Measurements from ENCODE around the gene TOM1L1. TPM values are rescaled to one million over a fixed set of nuclear protein-coding genes. Genes with fewer than 3 reads are reported as not detected.

The TOM1L1 gene
- total RNA-seq, 3 donors from 2014 or later (not counting 1 experiment from before 2014, with no cell fraction given), result not detected

DNA sequence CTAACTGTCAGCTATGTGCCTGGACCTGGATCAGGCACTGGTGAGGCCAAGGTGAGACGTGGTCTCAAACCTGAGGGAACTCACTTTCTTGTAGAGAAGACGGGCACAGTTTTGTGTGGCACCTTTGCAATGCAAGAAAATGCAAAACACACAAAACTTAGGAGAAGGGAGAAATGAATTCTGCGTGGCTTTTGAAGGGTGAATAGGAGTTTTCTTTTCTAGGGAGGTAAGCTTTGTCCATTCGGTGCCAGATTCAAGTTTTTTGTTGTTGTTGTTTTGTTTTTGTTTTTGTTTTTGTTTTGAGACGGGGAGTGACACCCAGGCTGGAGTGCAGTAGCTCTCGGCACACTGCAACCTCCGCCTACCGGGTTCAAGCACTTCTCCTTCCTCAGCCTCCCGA lies 1.4 kb downstream of the TOM1L1 start:
- H3K9me3 ChIP-seq (ENCODE audit: control insufficient read depth, insufficient read depth, low read length), result no peaks in the 10 kb centered on the region
- Mint-ChIP-seq H3K4me3 (no peak overlapping the region), H3K9me3 (no peaks in the 10 kb centered on the region), H3K27ac (no peak overlapping the region), H3K4me1 (no peaks in the 10 kb centered on the region), H3K27me3 (ENCODE audit: low read depth in 2 of 2) (peaks cover 20 to 23% of the 10 kb centered on the region in 2 donors), H3K36me3 (no peaks in the 10 kb centered on the region)
- DNase-seq (no peak), ATAC-seq (no peak)
- H3K36me3 ChIP-seq (ENCODE audit: control insufficient read depth, insufficient read depth, low read length), result no peaks in the 10 kb centered on the region
- no peaks in the 10 kb centered on the region for H3K4me1 ChIP-seq (ENCODE audit: control insufficient read depth, insufficient read depth, low read length)
- no peak for TF ChIP-seq CTCF (IDR thresholded peaks at IDR 0.05)
- no peak overlapping the region for H3K27ac ChIP-seq (ENCODE audit: low read length)
- peaks cover 13% of the 10 kb centered on the region for H3K27me3 ChIP-seq (ENCODE audit: control insufficient read depth, insufficient read depth, low read length)
- no peak overlapping the region for H3K4me3 ChIP-seq (ENCODE audit: low read length)
- intact Hi-C loops (cut with micrococcal nuclease), result no loop called here
- 92% methylated on average over 9 of the region's 9 CpGs for WGBS (ENCODE audit: insufficient coverage)

- intact Hi-C loops (cut with micrococcal nuclease), result no loop called here
- Mint-ChIP-seq H3K9me3 (no peaks in the 10 kb centered on the region), H3K4me3 (no peak overlapping the region), H3K27ac (no peak overlapping the region), H3K27me3 (ENCODE audit: low read depth in 2 of 2) (peaks cover 19 to 22% of the 10 kb centered on the region in 2 donors), H3K4me1 (no peaks in the 10 kb centered on the region), H3K36me3 (no peaks in the 10 kb centered on the region)
- H3K9me3 ChIP-seq (ENCODE audit: control insufficient read depth, insufficient read depth, low read length), result no peaks in the 10 kb centered on the region
- ATAC-seq (no peak), DNase-seq (no peak)
- H3K4me3 ChIP-seq (ENCODE audit: low read length), result no peak overlapping the region
- no peak for TF ChIP-seq CTCF (IDR thresholded peaks at IDR 0.05)
- no peaks in the 10 kb centered on the region for H3K4me1 ChIP-seq (ENCODE audit: control insufficient read depth, insufficient read depth, low read length)
- no peak overlapping the region for H3K27ac ChIP-seq (ENCODE audit: low read length)
- no peaks in the 10 kb centered on the region for H3K36me3 ChIP-seq (ENCODE audit: control insufficient read depth, insufficient read depth, low read length)
- WGBS (ENCODE audit: insufficient coverage), result 96% methylated on average over 5 of the region's 5 CpGs
- peaks cover 11% of the 10 kb centered on the region for H3K27me3 ChIP-seq (ENCODE audit: control insufficient read depth, insufficient read depth, low read length)
Measured at GRCh38 chr17:54902611-54903010, 2.0 kb downstream of the TOM1L1 start.

- H3K9me3 ChIP-seq (ENCODE audit: control insufficient read depth, insufficient read depth, low read length), result no peaks in the 10 kb centered on the region
- H3K27me3 Mint-ChIP-seq (ENCODE audit: low read depth in 2 of 2), result peaks cover 18 to 22% of the 10 kb centered on the region in 2 donors
- no peak for TF ChIP-seq CTCF (IDR thresholded peaks at IDR 0.05)
- H3K36me3 Mint-ChIP-seq, result no peaks in the 10 kb centered on the region
- no peak overlapping the region for H3K27ac Mint-ChIP-seq
- intact Hi-C loops (cut with micrococcal nuclease), result no loop called here
- no peaks in the 10 kb centered on the region for H3K4me1 Mint-ChIP-seq
- WGBS (ENCODE audit: insufficient coverage), result 70% methylated on average over 1 of the region's 1 CpG
- H3K36me3 ChIP-seq (ENCODE audit: control insufficient read depth, insufficient read depth, low read length), result no peaks in the 10 kb centered on the region
- H3K4me1 ChIP-seq (ENCODE audit: control insufficient read depth, insufficient read depth, low read length), result no peaks in the 10 kb centered on the region
- H3K9me3 Mint-ChIP-seq, result no peaks in the 10 kb centered on the region
- H3K4me3 Mint-ChIP-seq, result no peak overlapping the region
- no peak overlapping the region for H3K27ac ChIP-seq (ENCODE audit: low read length)
- no peak overlapping the region for H3K4me3 ChIP-seq (ENCODE audit: low read length)
- ATAC-seq (no peak), DNase-seq (no peak)
- H3K27me3 ChIP-seq (ENCODE audit: control insufficient read depth, insufficient read depth, low read length), result peaks cover 10% of the 10 kb centered on the region
Measured at GRCh38 chr17:54903375-54903774, 2.7 kb downstream of the TOM1L1 start.

GRCh38 chr17:54906683-54907082 lies 6.0 kb downstream of the TOM1L1 start:
- no peak for DNase-seq
- no peak for ATAC-seq
- no peak overlapping the region for H3K4me3 Mint-ChIP-seq
- H3K27me3 Mint-ChIP-seq (ENCODE audit: low read depth in 2 of 2), result peaks cover 0 to 6% of the 10 kb centered on the region in 2 donors
- Histone ChIP-seq H3K27me3 (ENCODE audit: control insufficient read depth, insufficient read depth, low read length) (no peaks in the 10 kb centered on the region), H3K36me3 (ENCODE audit: control insufficient read depth, insufficient read depth, low read length) (no peaks in the 10 kb centered on the region), H3K4me1 (ENCODE audit: control insufficient read depth, insufficient read depth, low read length) (no peaks in the 10 kb centered on the region), H3K9me3 (ENCODE audit: control insufficient read depth, insufficient read depth, low read length) (no peaks in the 10 kb centered on the region), H3K4me3 (ENCODE audit: low read length) (no peak overlapping the region), H3K27ac (ENCODE audit: low read length) (no peak overlapping the region)
- no peaks in the 10 kb centered on the region for H3K4me1 Mint-ChIP-seq
- H3K27ac Mint-ChIP-seq, result no peak overlapping the region
- no peak for TF ChIP-seq CTCF (IDR thresholded peaks at IDR 0.05)
- WGBS (ENCODE audit: insufficient coverage), result 83% methylated on average over 5 of the region's 7 CpGs
- no peaks in the 10 kb centered on the region for H3K36me3 Mint-ChIP-seq
- H3K9me3 Mint-ChIP-seq, result no peaks in the 10 kb centered on the region
- intact Hi-C loops (cut with micrococcal nuclease), result no loop called here
